Adrenal gland (tissue), 12 donors: ENCODE results near the gene ERCC6L2. TPM values are rescaled to one million over a fixed set of nuclear protein-coding genes. Genes with fewer than 3 reads are reported as not detected.

ENCODE experiments used
- DNase-seq, 7 donors: peaks; one replicate each; pipeline ENCODE4 v3.0.0-alpha.2; 2019 to 2020
- H3K27ac ChIP-seq, 5 donors: fragments of 200-600 bp; sonication (generic) in 4 of 5; 1 replicate in 3 of 5; 2 replicates in 2 of 5; pipeline versions ENCODE4 v1.5.1 to v1.8.0; 2016 to 2020; ENCODE audit warnings: mild to moderate bottlenecking in 1 of 5
- H3K27me3 ChIP-seq: fragments of 200-600 bp; 2 replicates; pipeline ENCODE4 v1.8.0; 2021
- H3K36me3 ChIP-seq, 2 donors: fragments of 200-600 bp; replicated peaks in 1 of 2; 1 replicate in 1 of 2; 2 replicates in 1 of 2; pipeline versions ENCODE4 v1.5.1 to v1.8.0; 2018 to 2022
- H3K4me1 ChIP-seq, 2 donors: fragments of 200-600 bp; replicated peaks in 1 of 2; 1 replicate in 1 of 2; 2 replicates in 1 of 2; pipeline versions ENCODE4 v1.5.1 to v1.8.0; 2018 to 2021
- H3K4me3 ChIP-seq, 4 donors: fragments of 200-600 bp; sonication (generic) in 3 of 4; one replicate each; pipeline ENCODE4 v1.5.1; 2016 to 2018
- H3K9me3 ChIP-seq, 3 donors: fragments of 200-600 bp; sonication (generic) in 1 of 3; replicated peaks in 1 of 3; 1 replicate in 2 of 3; 2 replicates in 1 of 3; pipeline versions ENCODE4 v1.5.1 to v1.8.0; 2016 to 2021
- POLR2A ChIP-seq, 2 donors: fragments of 450-650 bp; IDR thresholded peaks; one replicate each; pipeline ENCODE4 v1.6.1; 2017; ENCODE audit warnings: antibody characterized with exemption in 2 of 2, mild to moderate bottlenecking in 2 of 2, moderate library complexity in 1 of 2
- WGBS, 4 donors: extraction: QIAGEN DNeasy Blood & Tissue Kit in 2 of 4; methylation state at CpG; one replicate each; pipeline versions ENCODE4 v1.1.5 to v1.1.7; 2013 to 2017; 5-methylcytosine and 5-hydroxymethylcytosine counted together
- intact Hi-C, 2 donors: fragments of 100-400 bp; cut with DNase I; formaldehyde crosslinking; loops; one replicate each; pipeline versions ENCODE4 v1.14.1 to v1.15.0; 2022 to 2023
- polyA plus RNA-seq, 3 donors: library from polyadenylated mRNA; stranded (reverse); fragments of 200-250 nt in 2 of 3; fragments of 350-450 nt in 1 of 3; fragmentation: Illumina TruSeq in 1 of 3; extraction: RNeasy Lipid Tissue Mini Kit (QIAGEN cat#74804) in 1 of 3; gene quantifications; one replicate each; pipeline ENCODE4 v1.2.3, GENCODE V29; 2013 to 2014
- total RNA-seq, 9 donors: library from RNA; depleted of rRNA in 4 of 9; stranded (reverse); fragments of >200 nt in 4 of 9; fragments of 120-200 nt in 1 of 9; fragmentation: NEBNext Ultra II Directional in 1 of 9; extraction: Animal tissue kit (Norgen Biotek cat#: 25700) in 1 of 9; gene quantifications; one replicate each; pipeline versions ENCODE4 v1.1.0 to v1.2.4, GENCODE V29; 2013 to 2023
- TF ChIP-seq, protein P1 (sequence below), 6 experiments: fragments of 450-650 bp in 4 of 6; fragments of 200-600 bp in 2 of 6; sonication (generic) in 1 of 6; IDR thresholded peaks; 1 replicate in 5 of 6; 2 replicates in 1 of 6; pipeline versions ENCODE4 v1.5.1 to v1.8.0; 2016 to 2021; ENCODE audit warnings: antibody characterized with exemption in 6 of 6, mild to moderate bottlenecking in 2 of 6, moderate library complexity in 1 of 6
- donor health status: healthy with polysubstance abuse.
- donor health status: Bipolar disorder and iron deficiency.
- donor health status: DM: yes; HTN: yes; CAD: no.
- donor health status: DM: no; HTN: no; CAD: no.
- donor health status: DM: no; HTN: no; CAD: no.
- donor health status: DM: yes; HTN: yes; CAD: no.

The ERCC6L2 gene
- total and polyA plus RNA-seq, 12 donors: 5.6 to 93.2 (median 47.4) TPM

DNA sequence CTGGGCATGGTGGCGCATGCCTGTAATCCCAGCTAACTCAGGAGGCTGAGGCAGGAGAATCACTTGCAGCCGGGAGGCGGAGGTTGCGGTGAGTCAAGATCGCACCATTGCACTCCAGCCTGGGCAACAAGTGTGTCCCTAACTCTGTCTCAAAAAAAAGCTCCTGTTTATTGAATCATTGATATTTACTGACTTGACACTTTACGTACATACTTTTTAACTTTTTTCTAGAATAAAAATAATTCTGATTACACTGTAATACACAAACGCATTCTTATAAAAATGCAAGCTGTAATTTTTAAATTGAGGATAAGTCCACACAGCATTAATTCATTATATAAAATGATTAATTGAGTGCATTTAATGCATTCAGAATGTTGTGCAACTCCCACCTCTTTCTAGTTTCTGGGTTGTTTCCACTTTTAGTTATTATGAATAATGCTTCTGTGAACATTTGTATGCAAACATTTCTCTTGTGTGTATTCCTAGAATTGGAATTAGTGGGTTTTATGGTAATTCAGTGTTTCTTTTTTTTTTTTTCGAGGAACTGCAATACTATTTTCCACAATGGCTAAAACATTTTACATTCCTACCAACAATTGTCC, 15.7 kb downstream of the ERCC6L2 start:
- Histone ChIP-seq H3K4me1 (no peaks in the 10 kb centered on the region), H3K27ac (no peak overlapping the region), H3K9me3 (no peaks in the 10 kb centered on the region), H3K36me3 (no peaks in the 10 kb centered on the region), H3K27me3 (no peaks in the 10 kb centered on the region), H3K4me3 (no peak overlapping the region)
- TF ChIP-seq POLR2A (IDR thresholded peaks at IDR 0.05): no peak
- TF ChIP-seq, protein P1, sequence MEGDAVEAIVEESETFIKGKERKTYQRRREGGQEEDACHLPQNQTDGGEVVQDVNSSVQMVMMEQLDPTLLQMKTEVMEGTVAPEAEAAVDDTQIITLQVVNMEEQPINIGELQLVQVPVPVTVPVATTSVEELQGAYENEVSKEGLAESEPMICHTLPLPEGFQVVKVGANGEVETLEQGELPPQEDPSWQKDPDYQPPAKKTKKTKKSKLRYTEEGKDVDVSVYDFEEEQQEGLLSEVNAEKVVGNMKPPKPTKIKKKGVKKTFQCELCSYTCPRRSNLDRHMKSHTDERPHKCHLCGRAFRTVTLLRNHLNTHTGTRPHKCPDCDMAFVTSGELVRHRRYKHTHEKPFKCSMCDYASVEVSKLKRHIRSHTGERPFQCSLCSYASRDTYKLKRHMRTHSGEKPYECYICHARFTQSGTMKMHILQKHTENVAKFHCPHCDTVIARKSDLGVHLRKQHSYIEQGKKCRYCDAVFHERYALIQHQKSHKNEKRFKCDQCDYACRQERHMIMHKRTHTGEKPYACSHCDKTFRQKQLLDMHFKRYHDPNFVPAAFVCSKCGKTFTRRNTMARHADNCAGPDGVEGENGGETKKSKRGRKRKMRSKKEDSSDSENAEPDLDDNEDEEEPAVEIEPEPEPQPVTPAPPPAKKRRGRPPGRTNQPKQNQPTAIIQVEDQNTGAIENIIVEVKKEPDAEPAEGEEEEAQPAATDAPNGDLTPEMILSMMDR (IDR thresholded peaks at IDR 0.05): no peak
- intact Hi-C loops: no loop called here
- DNase-seq: no peak
- WGBS, 4 donors: 96 to 99% (median 97%) methylated on average over 8 of the region's 8 CpGs

DNA sequence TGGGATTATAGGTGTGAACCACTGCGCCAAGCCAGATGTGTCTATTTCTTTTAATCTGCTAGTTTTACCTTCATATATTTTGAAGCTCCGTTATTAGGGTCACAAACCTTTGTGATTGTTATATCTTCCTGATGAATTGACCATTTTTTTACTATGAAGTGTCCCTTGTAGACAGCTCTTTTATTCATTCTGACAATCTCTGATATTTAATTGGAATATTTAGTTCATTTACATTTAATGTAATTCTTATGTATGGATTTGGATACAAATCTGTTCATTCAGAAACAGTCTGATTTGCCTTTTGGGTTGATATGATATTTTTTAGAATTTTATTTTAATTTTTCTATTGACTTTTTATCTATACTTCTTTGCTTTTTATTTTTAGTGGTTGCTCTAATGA, 17.2 kb downstream of the ERCC6L2 start:
- no peak for DNase-seq
- WGBS, 4 donors: 94 to 99% (median 97%) methylated on average over 2 of the region's 2 CpGs
- intact Hi-C loops: no loop called here
- H3K27me3 ChIP-seq: no peaks in the 10 kb centered on the region
- no peak overlapping the region for H3K4me3 ChIP-seq
- TF ChIP-seq POLR2A (IDR thresholded peaks at IDR 0.05): no peak
- TF ChIP-seq, protein P1 (IDR thresholded peaks at IDR 0.05): no peak
- H3K36me3 ChIP-seq: no peaks in the 10 kb centered on the region
- no peak overlapping the region for H3K27ac ChIP-seq
- no peaks in the 10 kb centered on the region for H3K4me1 ChIP-seq
- H3K9me3 ChIP-seq: no peaks in the 10 kb centered on the region

DNA sequence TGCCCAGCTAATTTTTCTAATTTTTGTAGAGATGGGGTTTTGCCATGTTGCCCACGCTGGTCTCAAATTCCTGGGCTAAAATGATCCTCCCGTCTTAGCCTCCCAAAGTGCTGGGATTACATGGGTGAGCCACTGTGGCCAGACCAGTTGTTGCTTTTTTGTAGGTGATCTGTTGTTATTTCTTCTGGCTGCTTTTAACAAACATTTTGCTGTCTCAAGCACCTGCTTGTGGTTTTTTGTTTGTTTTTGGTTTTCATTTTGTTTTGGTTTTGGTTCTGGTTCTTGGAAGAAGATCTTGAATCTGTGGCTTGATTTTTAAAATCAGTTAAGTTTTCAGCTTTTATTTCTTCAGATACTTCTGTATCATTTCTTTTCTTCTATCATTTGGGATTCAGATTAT, 21.1 kb downstream of the ERCC6L2 start:
- H3K4me1 ChIP-seq: peaks cover 3 to 8% of the 10 kb centered on the region in 2 donors
- no peak overlapping the region for H3K4me3 ChIP-seq
- no peaks in the 10 kb centered on the region for H3K27me3 ChIP-seq
- no peaks in the 10 kb centered on the region for H3K9me3 ChIP-seq
- TF ChIP-seq, protein P1 (IDR thresholded peaks at IDR 0.05): no peak
- TF ChIP-seq POLR2A (IDR thresholded peaks at IDR 0.05): no peak
- H3K36me3 ChIP-seq: no peaks in the 10 kb centered on the region
- DNase-seq: no peak
- 93 to 100% (median 97%) methylated on average over 2 of the region's 2 CpGs for WGBS, 4 donors
- H3K27ac ChIP-seq: no peak overlapping the region
- intact Hi-C loops: no loop called here

DNA sequence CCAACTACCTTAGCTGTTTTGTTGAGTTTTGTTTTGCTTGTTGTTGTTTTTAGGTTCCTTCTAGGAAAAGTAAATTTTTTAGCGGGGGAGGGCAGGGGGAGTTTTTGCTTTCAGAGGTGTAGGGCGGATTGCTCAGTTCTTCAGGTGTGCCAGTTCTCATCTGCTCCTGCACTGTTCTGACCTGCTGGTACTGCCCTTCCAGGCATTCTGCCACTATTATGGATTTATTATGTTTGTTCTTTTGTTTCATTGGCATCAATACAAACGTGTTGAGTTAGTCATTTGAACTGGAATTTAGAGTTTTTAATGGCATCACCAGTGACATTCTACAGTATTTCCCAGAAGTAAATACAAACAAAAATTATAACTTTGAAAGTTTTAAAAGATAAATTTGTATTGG, 26.0 kb downstream of the ERCC6L2 start:
- Histone ChIP-seq H3K27ac (no peak overlapping the region), H3K4me3 (no peak overlapping the region), H3K36me3 (no peaks in the 10 kb centered on the region), H3K9me3 (no peaks in the 10 kb centered on the region), H3K27me3 (no peaks in the 10 kb centered on the region), H3K4me1 (peaks cover 10 to 11% of the 10 kb centered on the region in 2 donors)
- intact Hi-C loops: no loop called here
- DNase-seq: peak in 1 of 7 donors; percentile 18
- TF ChIP-seq POLR2A (IDR thresholded peaks at IDR 0.05): no peak
- TF ChIP-seq, protein P1 (IDR thresholded peaks at IDR 0.05): no peak
- 58 to 68% (median 64%) methylated on average over 3 of the region's 3 CpGs for WGBS, 4 donors
